ELF-1 (cell line): Measurements from ENCODE around the gene PEMT.
"Not testable (repeated sequence)": the region's sequence is repeated elsewhere in the genome, so short reads cannot be mapped to it uniquely, and the experiment has no call there.

ENCODE experiments used
- DNase-seq: peaks from one replicate; pipeline ENCODE4 v3.0.0-alpha.2; 2016; ENCODE audit warnings: low read depth, low spot score

PEMT gene

DNA sequence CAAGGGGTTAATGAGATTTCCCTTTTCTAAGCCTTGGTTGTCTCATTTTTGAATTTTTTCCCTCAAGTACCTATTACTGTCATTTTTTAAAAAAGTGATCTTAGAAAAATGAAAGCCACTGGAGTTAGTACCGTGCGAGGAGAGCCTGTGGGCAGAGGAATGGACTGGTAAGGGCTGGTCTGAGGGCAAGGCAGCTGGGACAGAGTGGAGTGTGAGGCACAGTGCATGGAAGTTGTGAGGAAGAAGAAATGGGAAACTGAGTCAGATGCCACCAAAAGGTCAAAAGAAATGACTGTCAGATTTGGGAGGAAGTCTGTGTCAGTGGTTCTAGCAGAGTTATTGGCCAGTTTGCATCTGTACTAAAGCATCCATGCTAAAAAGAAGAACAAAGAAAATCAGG is 103.5 kb downstream of the PEMT start:
- DNase-seq, result no peak

DNA sequence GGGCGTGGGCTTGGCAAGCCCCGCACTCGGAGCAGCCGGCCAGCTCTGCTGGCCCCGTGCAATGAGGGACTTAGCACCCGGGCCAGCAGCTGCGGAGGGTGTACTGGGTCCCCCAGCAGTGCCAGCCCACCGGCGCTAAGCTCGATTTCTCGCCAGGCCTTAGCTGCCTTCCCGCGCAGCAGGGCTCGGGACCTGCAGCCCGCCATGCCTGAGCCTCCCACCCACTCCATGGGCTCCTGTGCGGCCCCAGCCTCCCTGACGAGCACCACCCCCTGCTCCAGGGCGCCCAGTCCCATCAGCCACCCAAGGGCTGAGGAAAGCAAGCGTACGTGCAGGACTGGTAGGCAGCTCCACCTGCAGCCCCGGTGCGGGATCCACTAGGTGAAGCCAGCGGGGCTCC is 105.1 kb downstream of the PEMT start:
- DNase-seq, result not testable (repeated sequence)

DNA sequence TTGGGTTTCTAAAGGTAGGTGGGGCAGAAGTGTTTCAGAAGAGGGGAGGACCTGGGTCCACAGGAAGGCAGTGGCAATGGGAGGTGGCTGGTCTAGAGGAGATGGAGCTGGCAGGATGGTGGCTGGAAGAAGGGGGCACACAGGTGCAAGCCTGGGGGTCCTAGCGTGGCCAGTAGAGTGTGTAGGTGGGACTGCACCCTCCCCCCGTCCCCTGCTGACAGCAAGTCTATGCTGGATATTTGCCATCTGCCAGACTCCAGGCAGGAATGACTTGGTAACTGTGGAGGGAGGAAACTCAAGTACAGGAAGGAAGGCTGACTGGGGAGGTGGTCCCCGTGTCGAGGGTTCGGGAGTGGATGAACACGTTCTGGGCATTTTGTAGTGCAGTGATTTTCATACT is 106.1 kb downstream of the PEMT start:
- DNase-seq, result no peak

DNA sequence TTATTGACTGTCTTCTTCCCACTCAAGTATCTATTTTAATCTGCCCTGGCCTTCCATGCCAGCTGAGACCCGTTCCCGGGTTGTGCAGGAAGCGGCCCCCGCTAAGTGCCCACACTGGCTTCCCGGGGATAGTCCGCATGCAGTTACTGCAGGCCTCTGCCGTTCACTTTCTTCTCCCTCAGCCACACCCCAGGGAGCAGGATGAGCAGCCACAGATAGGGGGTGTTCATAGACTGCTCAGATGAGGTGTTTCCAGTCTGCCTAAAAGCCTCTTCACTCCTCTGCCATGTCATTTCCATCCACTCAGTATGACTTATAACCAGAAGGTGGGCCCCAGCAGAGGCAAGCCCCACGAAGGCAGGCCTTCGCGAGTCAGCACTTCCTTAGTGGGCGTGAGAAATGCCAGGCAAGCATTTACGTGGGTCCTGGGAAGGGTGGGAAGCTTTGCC is 107.0 kb downstream of the PEMT start:
- no peak for DNase-seq

DNA sequence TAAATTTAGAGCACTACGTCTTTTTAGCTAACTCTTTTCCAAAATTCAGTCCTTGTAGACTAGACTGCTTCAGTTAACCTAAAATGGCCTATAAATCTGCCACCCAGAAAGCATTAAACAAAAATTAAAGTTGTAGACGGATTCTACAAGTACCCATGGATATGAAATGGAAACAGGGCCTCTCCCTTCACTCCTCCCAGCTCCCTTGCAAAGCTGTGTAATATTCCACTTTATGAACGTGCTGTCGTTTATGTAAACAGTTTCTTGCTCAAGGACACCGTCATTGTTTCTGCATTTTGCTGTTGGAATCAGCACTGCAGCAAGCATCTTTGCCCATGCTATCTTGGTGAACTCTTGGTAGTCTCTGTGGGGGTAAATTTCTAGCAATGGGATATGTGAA is 109.6 kb downstream of the PEMT start:
- no peak for DNase-seq

DNA sequence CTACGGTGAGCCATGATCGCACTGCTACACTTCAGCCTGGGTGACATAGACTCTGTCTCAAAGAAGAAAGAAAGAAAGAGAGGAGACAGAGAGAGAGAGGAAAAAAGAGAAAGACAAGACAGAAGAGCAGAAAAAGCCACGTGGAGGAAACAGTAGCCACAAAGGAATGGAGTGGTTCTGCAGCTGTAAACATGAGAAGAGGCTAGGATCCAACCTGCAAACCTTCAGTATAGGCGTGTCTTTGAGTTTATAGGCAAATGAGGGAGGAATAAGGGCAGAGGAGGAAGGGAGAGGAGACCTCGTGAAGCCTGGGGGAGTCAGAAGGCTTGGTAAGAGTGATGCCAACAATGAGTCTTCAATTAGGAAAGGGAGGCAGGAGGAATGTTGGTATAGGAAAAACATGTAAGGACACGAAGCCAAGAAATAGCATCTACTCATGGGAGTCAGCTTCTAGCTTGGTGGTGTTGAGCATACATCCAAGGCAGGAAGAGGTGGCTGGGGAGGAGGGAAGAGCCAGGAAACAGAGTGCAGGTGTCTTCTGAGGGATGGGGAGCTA is 110.8 kb downstream of the PEMT start:
- DNase-seq, result no peak

DNA sequence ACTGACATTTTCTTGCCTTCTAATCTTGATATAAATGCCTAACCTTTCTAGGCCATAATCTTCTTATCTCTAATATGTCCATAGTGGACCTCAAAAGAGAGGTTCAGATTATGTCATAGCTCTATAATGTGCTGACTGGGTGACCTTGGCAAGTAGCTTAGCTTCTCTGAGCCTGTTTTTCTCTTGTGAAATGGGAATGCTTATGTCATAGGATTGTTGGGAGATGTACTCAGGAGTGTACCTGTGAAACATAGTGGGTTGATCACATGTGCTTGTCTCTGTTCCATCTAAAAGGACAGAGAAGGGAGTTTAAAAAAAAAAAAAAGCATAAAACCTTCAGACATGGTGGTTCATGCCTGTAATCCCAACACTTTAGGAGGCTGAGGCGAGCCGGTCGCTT is 112.3 kb downstream of the PEMT start:
- no peak for DNase-seq

DNA sequence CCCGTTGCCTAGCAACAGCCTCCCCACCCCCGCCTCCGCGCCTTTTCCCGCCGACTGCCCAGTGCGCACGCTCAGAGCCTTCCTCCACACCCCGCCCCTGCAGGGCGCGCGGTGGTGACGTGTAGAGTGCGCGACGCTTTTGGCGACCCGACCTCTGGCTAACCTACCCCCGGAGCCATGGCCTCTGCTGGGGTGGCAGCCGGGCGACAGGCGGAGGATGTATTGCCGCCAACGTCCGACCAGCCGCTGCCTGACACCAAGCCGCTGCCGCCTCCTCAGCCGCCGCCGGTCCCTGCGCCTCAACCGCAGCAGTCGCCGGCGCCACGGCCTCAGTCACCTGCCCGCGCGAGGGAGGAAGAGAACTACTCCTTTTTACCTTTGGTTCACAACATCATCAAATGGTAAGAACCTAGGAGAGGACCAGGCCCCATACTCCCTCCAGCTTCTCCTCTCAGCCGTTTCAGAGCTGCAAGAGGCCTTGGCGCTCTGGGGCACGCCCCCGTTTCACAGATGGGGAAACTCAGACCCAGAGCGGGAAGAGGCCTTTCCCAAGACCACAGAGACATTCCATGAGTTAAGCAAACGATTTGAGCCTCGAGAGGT is 114.5 kb downstream of the PEMT start, which contains the start of gene MED9:
TSS of gene MED9 (plus strand) at position 136 of the 603 bp plus-strand sequence. CDS start at position 178, 42 bp downstream.
- DNase-seq, result peak; percentile 95

DNA sequence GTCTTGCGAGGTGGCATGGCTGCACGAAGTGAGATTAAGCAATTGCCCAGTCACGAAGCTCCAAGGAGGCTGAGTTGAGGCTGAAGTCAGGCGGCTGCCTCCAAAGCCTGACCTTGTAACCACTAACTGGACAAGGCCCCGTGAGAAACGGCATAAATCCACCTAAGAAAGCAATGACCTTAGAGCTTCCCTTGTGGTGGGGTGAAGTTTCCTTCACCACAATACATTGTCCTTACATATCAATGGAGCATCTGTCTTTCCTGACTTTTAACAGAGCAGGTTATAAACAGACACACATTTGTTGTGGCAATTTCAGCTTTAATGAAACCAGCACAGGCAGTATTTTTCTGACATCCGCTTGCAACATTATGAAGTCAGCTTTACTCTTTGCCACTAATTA is 117.2 kb downstream of the PEMT start:
- DNase-seq, result no peak

DNA sequence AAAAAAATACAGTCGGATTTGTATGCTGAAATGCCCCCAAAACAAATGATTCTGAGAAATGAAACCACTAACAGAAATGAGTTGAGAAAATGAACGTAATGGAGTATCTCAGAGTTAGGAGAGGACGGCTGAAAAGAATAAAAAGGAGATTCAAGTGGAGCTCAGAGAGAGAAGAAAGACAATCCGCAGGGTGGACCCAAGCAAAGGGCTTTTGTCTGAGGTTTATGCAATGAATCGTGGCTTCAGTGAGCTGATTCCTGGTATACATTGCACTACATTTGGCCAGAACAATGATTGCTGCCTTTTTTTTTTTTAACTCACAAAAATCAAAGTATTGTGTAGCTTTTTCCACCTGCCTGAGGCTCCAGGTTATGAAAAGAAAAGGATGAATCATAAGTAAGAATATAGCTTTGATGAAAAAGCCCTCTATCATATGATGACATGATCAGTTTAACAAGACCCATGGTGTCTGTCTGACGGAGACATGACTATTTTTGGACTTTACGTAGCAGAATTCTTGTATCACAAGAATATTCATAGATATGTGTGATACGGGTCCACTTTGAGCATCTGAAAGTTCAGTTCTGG is 119.1 kb downstream of the PEMT start:
- no peak for DNase-seq

DNA sequence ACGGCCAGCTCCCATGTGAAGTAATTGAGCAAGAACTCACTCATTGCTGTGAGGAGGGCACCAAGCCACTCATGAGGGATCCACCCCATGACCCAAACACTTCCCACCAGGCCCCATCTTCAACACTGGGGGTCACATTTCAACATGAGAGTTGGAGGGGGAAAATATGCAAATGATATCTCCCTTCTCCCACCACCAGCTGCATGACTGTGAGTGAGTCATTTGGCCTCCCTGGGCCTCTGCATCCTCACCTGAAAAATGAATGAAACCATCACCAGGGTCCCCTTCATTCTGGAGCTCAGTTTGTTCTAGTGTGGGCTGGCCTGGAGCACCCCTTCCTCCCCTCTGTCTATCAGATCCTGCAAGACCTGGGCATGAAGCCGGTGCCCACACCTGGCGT is 121.5 kb downstream of the PEMT start:
- DNase-seq, result no peak

DNA sequence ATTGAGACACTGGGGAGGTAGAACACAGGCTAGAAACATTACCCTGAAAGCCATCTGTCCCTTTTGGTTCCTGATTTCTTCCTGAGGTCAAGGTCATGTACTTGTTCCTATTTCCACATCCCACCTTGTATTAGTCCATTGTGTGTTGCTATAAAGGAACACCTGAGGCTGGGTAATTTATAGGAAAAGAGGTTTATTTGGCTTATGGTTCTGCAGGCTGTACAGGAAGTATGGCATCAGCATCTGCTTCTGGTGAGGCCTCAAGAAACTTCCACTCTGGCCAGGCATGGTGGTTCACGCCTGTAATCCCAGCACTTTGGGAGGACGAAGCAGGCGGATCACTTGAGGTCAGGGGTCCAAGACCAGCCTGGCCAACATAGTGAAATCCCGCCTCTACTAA is 122.2 kb downstream of the PEMT start:
- DNase-seq, result no peak

DNA sequence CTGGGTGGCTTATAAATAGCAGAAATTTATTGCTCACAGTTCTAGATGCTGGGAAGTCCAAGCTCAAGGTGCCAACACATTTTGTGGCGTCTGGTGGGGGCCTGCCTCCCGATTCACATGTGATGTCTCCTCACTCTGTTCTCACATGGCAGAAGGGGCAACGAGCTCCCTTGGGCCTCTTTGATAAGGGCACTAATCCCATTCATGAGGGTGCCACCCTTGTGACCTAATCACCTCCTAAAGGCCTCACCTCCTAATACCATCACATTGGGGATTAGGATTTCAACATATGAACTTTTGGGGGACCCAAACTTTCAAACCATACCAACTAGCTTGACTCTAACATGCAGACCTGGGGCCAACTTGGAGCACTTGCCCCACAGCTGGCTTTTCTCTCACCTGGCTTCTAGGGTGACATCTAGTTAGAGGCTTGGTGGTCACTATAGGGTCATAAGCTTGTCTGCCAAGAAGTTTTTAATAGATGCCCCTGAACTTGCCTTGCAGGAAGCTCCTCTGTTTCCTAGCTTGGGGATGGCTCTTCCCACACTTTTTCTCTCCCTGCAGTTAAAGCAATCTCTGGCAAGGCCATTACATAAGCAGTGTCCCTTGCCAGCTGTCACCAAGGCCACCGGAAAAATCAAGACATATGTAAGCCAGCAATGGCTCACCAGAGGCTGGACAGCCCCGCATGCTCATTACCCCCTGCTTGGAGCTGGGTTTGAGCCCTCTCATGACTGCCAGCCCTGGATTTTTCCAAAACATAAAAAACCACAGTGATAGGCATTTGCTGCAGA is 123.1 kb downstream of the PEMT start:
- no peak for DNase-seq

DNA sequence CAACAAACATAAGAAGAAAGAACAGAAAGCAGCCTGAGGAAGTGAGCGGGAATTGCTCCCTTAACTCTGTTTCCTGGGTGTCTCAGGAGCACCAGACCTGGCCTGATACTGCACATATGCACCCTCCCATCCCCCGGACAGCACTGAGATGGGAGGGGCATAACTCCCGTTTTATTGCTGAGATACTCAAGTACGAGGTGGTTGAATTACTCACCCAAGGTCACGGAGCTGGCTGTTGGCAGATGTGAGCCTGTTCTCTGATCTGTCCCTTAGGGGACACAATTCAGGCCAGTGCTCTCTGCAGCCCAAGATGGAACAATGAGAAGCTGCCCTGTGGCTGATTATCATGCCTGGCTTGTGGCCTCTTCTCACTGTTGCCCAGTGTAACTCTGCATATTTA is 123.8 kb downstream of the PEMT start:
- no peak for DNase-seq

DNA sequence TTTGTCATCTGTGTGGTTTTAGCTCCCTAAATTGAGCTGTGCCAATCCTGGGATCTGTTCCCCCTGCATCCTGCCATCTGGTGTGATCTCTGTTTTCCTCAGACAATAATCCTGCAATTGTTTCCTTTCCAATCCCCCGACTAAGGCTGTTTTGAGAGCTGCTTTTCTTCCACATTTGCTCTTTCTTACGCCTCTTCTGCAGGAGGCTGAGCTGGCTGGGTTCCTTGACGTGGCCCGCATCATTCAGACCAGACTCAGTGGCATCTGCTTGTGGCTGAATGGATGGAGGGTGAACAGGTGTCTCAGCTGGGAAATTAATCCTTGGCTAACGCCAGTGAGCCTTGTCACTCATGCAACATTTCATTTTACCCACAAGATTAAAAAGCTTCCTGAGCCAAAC is 124.5 kb downstream of the PEMT start:
- DNase-seq, result no peak

DNA sequence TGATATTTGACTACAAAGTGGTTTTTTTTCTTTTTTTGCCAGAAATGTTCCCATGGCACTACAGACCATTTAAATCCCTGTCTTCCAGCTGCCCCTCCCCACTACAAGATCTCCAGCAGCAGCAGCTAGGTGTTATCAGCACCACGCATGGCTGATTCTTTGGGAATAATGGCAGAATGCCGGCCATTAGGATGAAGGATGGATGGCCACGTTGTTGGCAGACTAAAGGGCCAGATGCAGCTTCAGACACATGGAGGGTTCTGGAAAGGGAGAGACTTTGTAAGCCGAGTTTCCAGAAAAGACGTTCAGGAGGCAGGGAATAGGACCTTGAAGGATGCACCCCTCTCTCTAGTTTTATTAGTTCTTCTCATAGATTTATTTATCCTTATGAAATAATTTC is 125.0 kb downstream of the PEMT start:
- DNase-seq, result no peak

DNA sequence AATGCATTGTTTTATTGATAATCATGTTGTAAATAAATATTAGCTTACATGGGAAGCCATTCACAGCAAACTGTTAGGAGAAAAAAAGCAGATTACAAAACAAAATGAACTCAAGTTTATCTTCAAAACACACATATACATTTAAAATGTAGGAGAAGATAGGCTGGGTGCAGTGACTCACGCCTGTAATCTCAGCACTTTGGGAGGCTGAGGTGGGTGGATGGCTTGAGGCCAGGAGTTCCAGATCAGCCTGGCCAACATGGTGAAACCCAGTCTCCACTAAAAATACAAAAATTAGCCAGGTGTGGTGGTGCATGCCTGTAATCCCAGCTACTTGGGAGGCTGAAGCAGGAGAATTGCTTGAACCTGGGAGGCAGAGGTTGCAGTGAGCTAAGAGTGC is 125.6 kb downstream of the PEMT start:
- not testable (repeated sequence) for DNase-seq

DNA sequence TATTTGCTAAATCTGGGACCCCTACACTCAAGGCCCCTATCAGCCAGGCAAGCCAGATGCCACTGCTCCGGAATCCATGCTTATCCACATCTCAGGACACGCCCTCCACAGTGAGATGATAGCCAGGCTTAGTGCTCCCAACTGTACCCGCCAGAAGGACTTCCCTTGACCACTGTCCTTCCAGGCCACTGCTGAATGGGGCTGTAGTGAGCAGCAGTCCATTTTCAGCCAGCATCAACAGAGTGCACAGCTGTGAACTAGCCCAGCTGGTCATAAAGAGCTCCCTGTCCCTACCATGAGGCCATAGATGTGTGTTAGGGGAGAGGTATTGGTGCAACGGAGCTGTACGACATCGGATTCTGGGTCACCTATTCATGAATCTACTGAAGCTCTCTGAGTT is 127.7 kb downstream of the PEMT start:
- no peak for DNase-seq

DNA sequence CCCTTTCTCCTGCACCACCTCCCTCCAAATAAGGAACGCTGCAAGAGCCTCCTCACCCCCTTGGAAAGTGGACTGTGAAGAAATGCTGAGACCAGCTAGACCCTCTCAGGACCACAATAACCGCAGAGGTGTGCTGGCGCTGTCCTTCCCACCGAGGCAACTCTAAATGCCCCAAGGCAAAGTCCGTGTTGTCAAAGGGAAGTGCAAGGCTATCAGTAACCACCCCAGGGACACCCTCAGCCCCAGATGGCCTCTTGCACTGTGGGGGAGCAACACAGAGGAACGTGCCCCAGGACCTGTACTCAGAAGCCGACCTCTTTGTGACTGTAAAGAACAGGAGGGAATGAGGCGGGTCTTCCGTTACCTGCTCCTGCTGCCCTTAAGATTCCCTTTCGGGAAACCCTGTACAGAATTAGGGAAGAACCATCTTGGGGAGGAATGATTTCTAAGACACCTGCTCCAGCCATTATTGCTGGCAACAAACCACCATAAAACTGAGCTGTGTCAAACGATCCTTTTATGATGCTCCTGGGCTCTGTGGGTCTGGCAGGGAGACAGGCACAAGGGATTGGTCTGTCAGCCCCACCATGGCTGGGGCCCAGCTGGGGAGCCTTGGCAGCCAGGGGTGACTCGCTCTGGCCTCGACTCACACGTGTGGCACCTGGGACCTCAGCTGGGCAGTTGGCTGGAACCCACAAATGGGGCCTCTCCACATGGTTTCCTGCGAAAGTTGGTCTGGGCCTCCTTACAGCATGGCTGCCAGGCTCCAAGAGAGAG is 129.3 kb downstream of the PEMT start:
- no peak for DNase-seq

DNA sequence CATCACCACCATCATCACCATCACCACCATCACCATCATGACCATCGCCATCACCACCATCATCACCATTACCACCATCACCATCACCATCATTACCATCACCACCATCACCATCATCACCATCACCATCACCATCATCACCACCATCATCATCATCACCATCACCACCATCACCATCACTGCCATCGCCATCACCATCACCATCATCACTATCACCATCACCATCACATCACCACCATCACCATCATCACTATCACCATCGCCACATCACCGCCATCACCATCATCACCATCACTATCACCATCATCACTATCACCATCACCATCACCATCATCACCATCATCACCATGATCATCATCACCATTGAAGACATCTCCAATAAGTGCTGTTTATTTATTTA is 131.5 kb downstream of the PEMT start:
- DNase-seq, result no peak

DNA sequence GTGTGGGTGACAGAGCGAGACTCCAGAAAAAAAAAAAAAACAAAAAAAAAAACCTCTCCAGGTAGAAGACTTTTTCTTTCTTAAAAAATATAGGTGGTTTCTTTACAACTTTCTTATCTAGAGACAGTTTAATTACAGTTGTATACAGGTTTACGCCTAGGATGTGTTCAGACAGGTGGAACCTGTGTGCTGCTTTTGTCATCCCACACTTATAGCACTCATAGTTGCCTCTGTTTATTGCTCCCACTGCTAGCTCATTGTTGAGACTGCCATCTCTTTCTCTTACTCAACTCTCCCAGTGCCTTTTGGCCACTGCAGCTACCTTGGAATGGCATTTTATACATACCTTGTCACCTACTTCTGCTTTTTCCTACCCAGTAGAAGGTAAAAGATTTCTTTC is 133.8 kb downstream of the PEMT start:
- DNase-seq, result no peak

DNA sequence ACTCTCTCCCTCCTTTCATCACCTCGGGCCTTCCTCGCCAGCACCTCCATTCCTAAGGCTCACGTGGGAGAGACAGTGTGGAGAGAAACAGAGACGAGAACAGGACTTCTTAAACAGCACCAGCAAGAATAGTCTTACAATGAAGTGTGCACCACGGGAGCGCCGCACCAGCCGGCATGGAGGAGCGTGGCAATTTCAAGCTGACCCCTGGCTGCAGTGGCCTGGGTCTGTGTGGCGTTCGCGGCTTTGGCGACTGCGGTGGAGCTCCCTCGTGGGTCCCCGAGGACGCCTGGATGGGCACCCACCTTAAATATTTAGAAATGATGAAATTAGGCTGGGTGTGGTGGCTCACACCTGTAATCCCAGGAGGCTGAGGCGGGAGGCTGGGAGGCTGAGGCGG is 135.3 kb downstream of the PEMT start:
- no peak for DNase-seq
